K562 (cell line): ENCODE results near the gene ITPR1. TPM values are rescaled to one million over a fixed set of nuclear protein-coding genes. Genes with fewer than 3 reads are reported as not detected.

Source experiments
- ATAC-seq: fragments of 200-7000 bp; cut with Tn5 transposase; 3 replicates; pipeline ENCODE4 v1.9.1; 2020; ENCODE audit warnings: moderate library complexity
- BruUV-seq: library from RNA; stranded (reverse); fragments of 400-500 nt; replicated peaks from 2 replicates; lab custom pipeline; 2021; lab: Mats Ljungman, UMichigan
- CTCF ChIA-PET: fragments of 300-600 bp; formaldehyde crosslinking; extraction: SDS; loops from one replicate; lab custom pipeline; 2021; ENCODE audit warnings: low intra/inter-chr PET ratio; lab: Yijun Ruan, JAX
- POLR2A ChIA-PET: fragments of 300-600, 350-650 bp; sonication (Branson Sonifier 250); formaldehyde crosslinking; extraction: SDS; loops from one replicate; lab custom pipeline; 2021; ENCODE audit warnings: antibody characterized with exemption, inconsistent platforms; lab: Yijun Ruan, JAX
- DNase-seq, 4 experiments: peaks; one replicate each; pipeline versions ENCODE4 v3.0.0 to v3.0.0-alpha.2; 2011 to 2018; ENCODE audit warnings: low spot score in 3 of 4, mixed read lengths in 3 of 4; ENCODE audit errors: extremely low read depth in 1 of 4
- FAIRE-seq: peaks from 2 replicates; lab custom pipeline; 2011; peaks lifted over from hg19 to GRCh38; lab: Jason Lieb, UNC
- H2AFZ ChIP-seq: 2 replicates; pipeline ENCODE4 v1.6.0; 2011; ENCODE audit warnings: low read depth, low read length, control low read depth, inconsistent platforms
- H3K27ac ChIP-seq: fragments of 200-600 bp; 3 replicates; pipeline ENCODE4 v1.8.0; 2011; ENCODE audit warnings: low read depth, mild to moderate bottlenecking, control low read depth, inconsistent platforms, low read length, moderate library complexity, mixed read lengths; ENCODE audit errors: extremely low read depth
- H3K27me3 ChIP-seq, 2 experiments: fragments of 300-600 bp in 1 of 2; 2 replicates in 1 of 2; 3 replicates in 1 of 2; pipeline versions ENCODE4 v1.6.0 to v1.8.0; 2011; ENCODE audit warnings: inconsistent platforms in 2 of 2, low read length in 2 of 2, mild to moderate bottlenecking in 1 of 2, mixed read lengths in 1 of 2, moderate library complexity in 1 of 2; ENCODE audit not compliant: control insufficient read depth in 2 of 2, insufficient read depth in 2 of 2
- H3K36me3 ChIP-seq: fragments of 300-600 bp; 3 replicates; pipeline ENCODE4 v1.8.0; 2011; ENCODE audit warnings: mild to moderate bottlenecking, low read length, inconsistent platforms; ENCODE audit not compliant: control insufficient read depth, insufficient read depth
- H3K4me1 ChIP-seq, 2 experiments: fragments of 200-600 bp in 1 of 2; replicated peaks in 1 of 2; 2 replicates in 1 of 2; 3 replicates in 1 of 2; pipeline versions ENCODE4 v1.5.1 to v1.8.0; 2011; ENCODE audit warnings: inconsistent platforms in 2 of 2, low read length in 2 of 2, mild to moderate bottlenecking in 1 of 2, mixed read lengths in 1 of 2, moderate library complexity in 1 of 2; ENCODE audit not compliant: control insufficient read depth in 2 of 2, insufficient read depth in 2 of 2
- H3K4me2 ChIP-seq: 2 replicates; pipeline ENCODE4 v1.6.1; 2011; ENCODE audit warnings: low read length, control low read depth, inconsistent platforms, mixed read lengths; ENCODE audit not compliant: insufficient read depth
- H3K4me3 ChIP-seq: fragments of 200-600 bp; sonication (generic), shearing (Covaris generic); 2 replicates; pipeline ENCODE4 v1.5.1; 2016; ENCODE audit warnings: control low read depth, inconsistent platforms
- H3K79me2 ChIP-seq: fragments of 200-600 bp; 3 replicates; pipeline ENCODE4 v1.8.0; 2011; ENCODE audit warnings: low read length, inconsistent platforms; ENCODE audit not compliant: control insufficient read depth, insufficient read depth
- H3K9ac ChIP-seq, 2 experiments: 2 replicates each; pipeline versions ENCODE4 v1.6.0 to v1.6.1; 2011; ENCODE audit warnings: low read depth in 2 of 2, low read length in 2 of 2, control low read depth in 1 of 2, inconsistent platforms in 1 of 2, mild to moderate bottlenecking in 1 of 2, mixed read lengths in 1 of 2; ENCODE audit not compliant: insufficient read depth in 1 of 2
- H3K9me1 ChIP-seq: one replicate; pipeline ENCODE4 v1.6.0; 2011; ENCODE audit warnings: inconsistent platforms, mild to moderate bottlenecking, low read length, moderate library complexity; ENCODE audit not compliant: control insufficient read depth, insufficient read depth
- H3K9me3 ChIP-seq: replicated peaks from 2 replicates; pipeline ENCODE4 v1.5.1; 2011; ENCODE audit warnings: low read depth, low read length, inconsistent platforms; ENCODE audit not compliant: control insufficient read depth, insufficient read depth
- H4K20me1 ChIP-seq: replicated peaks from 2 replicates; pipeline ENCODE4 v1.6.1; 2011; ENCODE audit warnings: low read length, inconsistent platforms, mixed read lengths; ENCODE audit not compliant: control insufficient read depth, insufficient read depth
- COPS2 ChIP-seq: fragments of 450-650 bp; conservative IDR thresholded peaks from 2 replicates; pipeline ENCODE4 v1.6.1; 2016; ENCODE audit warnings: mild to moderate bottlenecking, moderate library complexity
- ESRRA ChIP-seq: fragments of 450-650 bp; IDR thresholded peaks from 2 replicates; pipeline ENCODE4 v1.6.1; 2014; ENCODE audit warnings: low read depth, mild to moderate bottlenecking, moderate library complexity, borderline replicate concordance
- ETV6 ChIP-seq, 3 experiments: fragments of 150-350 bp in 1 of 3; sonication (generic) in 1 of 3; formaldehyde crosslinking in 1 of 3; IDR thresholded peaks; 2 replicates each; pipeline versions ENCODE4 v1.6.1 to v1.8.0; 2014 to 2022; ENCODE audit warnings: borderline replicate concordance in 2 of 3, low read depth in 2 of 3, antibody characterized with exemption in 1 of 3, low read length in 1 of 3, mild to moderate bottlenecking in 1 of 3, missing genetic modification reagents in 1 of 3
- FOSL1 ChIP-seq: fragments of 200-800 bp; sonication (Bioruptor generic); conservative IDR thresholded peaks from 2 replicates; pipeline ENCODE4 v1.6.1; 2016; ENCODE audit warnings: missing genetic modification characterization, missing compliant biosample characterization
- FOXJ2 ChIP-seq: fragments of 200-800 bp; sonication (Bioruptor generic); IDR thresholded peaks from 2 replicates; pipeline ENCODE4 v1.6.1; 2016; ENCODE audit warnings: missing genetic modification characterization, missing compliant biosample characterization
- FUS ChIP-seq: fragments of 200-400 bp; formaldehyde crosslinking; optimal IDR thresholded peaks from 2 replicates; pipeline ENCODE3; 2017; ENCODE audit warnings: low read depth, low read length
- POLR2B ChIP-seq: fragments of 450-650 bp; IDR thresholded peaks from 2 replicates; pipeline ENCODE4 v1.6.1; 2018; ENCODE audit warnings: low read depth; ENCODE audit not compliant: partially characterized antibody
- SMARCB1 ChIP-seq: IDR thresholded peaks from 2 replicates; pipeline ENCODE4 v1.6.1; 2011; ENCODE audit warnings: improper control_type of control experiment, low read depth; ENCODE audit not compliant: insufficient read length
- TSC22D4 ChIP-seq: fragments of 450-650 bp; IDR thresholded peaks from 2 replicates; pipeline ENCODE4 v1.6.1; 2016; ENCODE audit warnings: missing genetic modification characterization, missing biosample characterization, control low read depth
- ZNF431 ChIP-seq: sonication (generic); formaldehyde crosslinking; IDR thresholded peaks from 2 replicates; pipeline ENCODE4 v1.8.0; 2022; ENCODE audit warnings: mild to moderate bottlenecking, missing genetic modification reagents
- ZNF445 ChIP-seq: fragments of 250-450 bp; sonication (Bioruptor Pico); IDR thresholded peaks from 2 replicates; pipeline ENCODE4 v1.4.0; 2020; ENCODE audit warnings: low read depth, mild to moderate bottlenecking, moderate library complexity
- ZNF507 ChIP-seq: conservative IDR thresholded peaks from 2 replicates; pipeline ENCODE4 v1.6.1; 2017; ENCODE audit warnings: missing genetic modification characterization, missing compliant biosample characterization
- ZNF668 ChIP-seq: fragments of 250-450 bp; sonication (Bioruptor Pico); IDR thresholded peaks from 2 replicates; pipeline ENCODE4 v1.8.0; 2022; ENCODE audit warnings: mild to moderate bottlenecking, inconsistent platforms
- WGBS: fragments of 100-300 bp; shearing (Covaris generic); methylation state at CpG from one replicate; pipeline ENCODE4 v1.1.6; 2016; ENCODE audit warnings: low coverage, mixed read lengths; ENCODE audit not compliant: insufficient coverage; ENCODE audit errors: missing lambda C conversion rate; 5-methylcytosine and 5-hydroxymethylcytosine counted together
- in situ Hi-C: fragments of 300-500 bp; cut with MboI; formaldehyde crosslinking; loops from 4 replicates; pipeline ENCODE4 v1.15.0; 2018; ENCODE audit warnings: inconsistent platforms, mixed read lengths
- intact Hi-C: fragments of 100-400 bp; cut with micrococcal nuclease; formaldehyde crosslinking; loops from 2 replicates; pipeline ENCODE4 v1.14.2; 2022
- polyA plus RNA-seq, 8 experiments: library from polyadenylated mRNA; depleted of rRNA in 4 of 8; stranded (reverse) in 5 of 8; unstranded in 3 of 8; fragments of >200 nt; fragmentation: Nextera tagmentation in 2 of 8; fragmentation: Illumina TruSeq in 1 of 8; extraction: Ambion mirVana in 2 of 8; extraction: Trizol in 1 of 8; gene quantifications; 2 replicates each; pipeline versions ENCODE4 v1.2.1 to v1.2.3, GENCODE V29; 2011 to 2014; ENCODE audit warnings: inconsistent platforms in 1 of 8, missing spikeins in 1 of 8
- total RNA-seq, 7 experiments: library from RNA; depleted of rRNA in 6 of 7; stranded (reverse); fragments of >200 nt in 6 of 7; fragmentation: Illumina TruSeq in 2 of 7; extraction: Trizol in 2 of 7; gene quantifications; 2 replicates each; pipeline versions ENCODE4 v1.2.1 to v1.2.3, GENCODE V29; 2011 to 2021; ENCODE audit warnings: low replicate concordance in 1 of 7
- TF ChIP-seq, protein P1 (sequence below): fragments of 450-650 bp; formaldehyde crosslinking; conservative IDR thresholded peaks from 2 replicates; pipeline ENCODE4 v1.4.0; 2022; ENCODE audit warnings: mild to moderate bottlenecking, missing genetic modification characterization
- TF ChIP-seq, protein P2 (sequence below): fragments of 250-450 bp; sonication (Bioruptor Pico); IDR thresholded peaks from 2 replicates; pipeline ENCODE4 v1.4.0; 2020
- TF ChIP-seq, protein P3 (sequence below): fragments of 250-450 bp; sonication (Bioruptor Pico); IDR thresholded peaks from 2 replicates; pipeline ENCODE4 v1.6.1; 2021; ENCODE audit warnings: mild to moderate bottlenecking

Gene ITPR1
- total and polyA plus RNA-seq, 9 of the 15 experiments (the other 6 are each of a cell fraction or from before 2014, with no cell fraction given), result 22.4 to 40.0 (median 27.4) TPM

DNA sequence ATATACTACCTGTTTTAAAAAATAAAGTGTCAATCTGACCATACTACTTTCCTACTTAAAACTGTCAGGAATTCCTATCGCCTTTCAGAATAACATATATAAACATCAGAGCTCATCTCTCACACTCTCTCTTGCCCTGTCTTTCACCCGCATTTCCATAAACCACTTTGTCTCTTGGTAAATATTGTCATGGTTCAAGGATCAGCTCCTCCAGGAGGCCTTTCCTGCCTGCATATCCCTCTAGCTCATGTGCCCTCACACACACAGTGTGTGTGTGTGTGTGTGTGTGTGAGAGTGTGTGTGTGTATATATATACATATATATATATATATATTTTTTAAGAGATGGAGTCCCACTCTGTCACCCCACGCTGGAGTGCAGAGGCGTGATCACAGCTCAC is 32.8 kb upstream of the ITPR1 start:
- H3K27ac ChIP-seq, result no peak overlapping the region
- ATAC-seq, result no peak; the same call in 2 of the 3 replicates
- H4K20me1 ChIP-seq, result no peaks in the 10 kb centered on the region
- CTCF ChIA-PET, result no interaction called here
- H2AFZ ChIP-seq, result no peak overlapping the region
- POLR2A ChIA-PET, result interaction anchor here (0.9 to 1.4 kb wide), 3 partner anchors 13 to 35 kb away, joined by 3 to 5 read pairs (median 3); no protein-coding TSS in a partner anchor
- no peaks in the 10 kb centered on the region for H3K9me1 ChIP-seq
- DNase-seq, result no peak
- TF ChIP-seq, protein P1, sequence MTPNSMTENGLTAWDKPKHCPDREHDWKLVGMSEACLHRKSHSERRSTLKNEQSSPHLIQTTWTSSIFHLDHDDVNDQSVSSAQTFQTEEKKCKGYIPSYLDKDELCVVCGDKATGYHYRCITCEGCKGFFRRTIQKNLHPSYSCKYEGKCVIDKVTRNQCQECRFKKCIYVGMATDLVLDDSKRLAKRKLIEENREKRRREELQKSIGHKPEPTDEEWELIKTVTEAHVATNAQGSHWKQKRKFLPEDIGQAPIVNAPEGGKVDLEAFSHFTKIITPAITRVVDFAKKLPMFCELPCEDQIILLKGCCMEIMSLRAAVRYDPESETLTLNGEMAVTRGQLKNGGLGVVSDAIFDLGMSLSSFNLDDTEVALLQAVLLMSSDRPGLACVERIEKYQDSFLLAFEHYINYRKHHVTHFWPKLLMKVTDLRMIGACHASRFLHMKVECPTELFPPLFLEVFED, result no peak
- no peak for TF ChIP-seq ESRRA
- TF ChIP-seq TSC22D4 (tag), result no peak
- TF ChIP-seq ZNF431 (CRISPR knock-in tag), result no peak
- TF ChIP-seq ETV6 (IDR thresholded peaks at IDR 0.05; ENCODE audit: borderline replicate concordance in 1 of 2, low read depth in 2 of 2, low read length in 1 of 2), result no peak
- TF ChIP-seq ETV6 (CRISPR knock-in tag; IDR thresholded peaks at IDR 0.05; ENCODE audit: borderline replicate concordance), result no peak
- no peak for TF ChIP-seq FOXJ2 (tag)
- no peak for TF ChIP-seq SMARCB1
- TF ChIP-seq ZNF445 (CRISPR knock-in tag), result no peak
- no peak for TF ChIP-seq POLR2B
- TF ChIP-seq, protein P2, sequence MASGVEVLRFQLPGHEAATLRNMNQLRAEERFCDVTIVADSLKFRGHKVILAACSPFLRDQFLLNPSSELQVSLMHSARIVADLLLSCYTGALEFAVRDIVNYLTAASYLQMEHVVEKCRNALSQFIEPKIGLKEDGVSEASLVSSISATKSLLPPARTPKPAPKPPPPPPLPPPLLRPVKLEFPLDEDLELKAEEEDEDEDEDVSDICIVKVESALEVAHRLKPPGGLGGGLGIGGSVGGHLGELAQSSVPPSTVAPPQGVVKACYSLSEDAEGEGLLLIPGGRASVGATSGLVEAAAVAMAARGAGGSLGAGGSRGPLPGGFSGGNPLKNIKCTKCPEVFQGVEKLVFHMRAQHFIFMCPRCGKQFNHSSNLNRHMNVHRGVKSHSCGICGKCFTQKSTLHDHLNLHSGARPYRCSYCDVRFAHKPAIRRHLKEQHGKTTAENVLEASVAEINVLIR (CRISPR knock-in tag), result no peak
- no peak for TF ChIP-seq FUS
- TF ChIP-seq FOSL1, result no peak
- TF ChIP-seq ZNF668 (CRISPR knock-in tag), result no peak
- no peak for TF ChIP-seq ZNF507 (tag)
- TF ChIP-seq, protein P3, sequence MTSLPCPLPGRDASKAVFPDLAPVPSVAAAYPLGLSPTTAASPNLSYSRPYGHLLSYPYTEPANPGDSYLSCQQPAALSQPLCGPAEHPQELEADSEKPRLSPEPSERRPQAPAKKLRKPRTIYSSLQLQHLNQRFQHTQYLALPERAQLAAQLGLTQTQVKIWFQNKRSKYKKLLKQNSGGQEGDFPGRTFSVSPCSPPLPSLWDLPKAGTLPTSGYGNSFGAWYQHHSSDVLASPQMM (CRISPR knock-in tag), result no peak
- no peak for TF ChIP-seq COPS2
- H3K36me3 ChIP-seq, result no peaks in the 10 kb centered on the region
- H3K4me2 ChIP-seq, result no peak overlapping the region
- 76% methylated on average over 4 of the region's 4 CpGs for WGBS
- no peak for FAIRE-seq
- no peaks in the 10 kb centered on the region for H3K79me2 ChIP-seq
- H3K9me3 ChIP-seq, result no peaks in the 10 kb centered on the region
- H3K4me3 ChIP-seq, result no peak overlapping the region
- H3K9ac ChIP-seq, result no peak overlapping the region
- no peaks in the 10 kb centered on the region for H3K27me3 ChIP-seq
- BruUV-seq, result no TSS peak
- intact Hi-C loops (loop anchor here (10.0 kb wide), 1 partner anchor 106 kb away; no protein-coding TSS in a partner anchor), in situ Hi-C loops (no loop called here)
- peaks cover 3 to 15% of the 10 kb centered on the region in 2 experiments; a peak in 4 of 5 replicates for H3K4me1 ChIP-seq
